PFSK-1 (cell line): ENCODE data around the gene JSRP1.

Source experiments
- FOXP2 ChIP-seq: optimal IDR thresholded peaks from 2 replicates; pipeline ENCODE3; 2011; ENCODE audit warnings: borderline replicate concordance, control low read depth, inconsistent platforms; ENCODE audit not compliant: insufficient read depth; ENCODE audit errors: extremely low read length, extremely low read depth
- POLR2AphosphoS5 ChIP-seq: IDR thresholded peaks from 2 replicates; pipeline ENCODE4 v1.6.1; 2012; ENCODE audit warnings: low read depth, mild to moderate bottlenecking, control low read depth, low read length, moderate library complexity
- SIN3A ChIP-seq: IDR thresholded peaks from 2 replicates; pipeline ENCODE4 v1.6.1; 2012; ENCODE audit warnings: mild to moderate bottlenecking, low read length, moderate library complexity, borderline replicate concordance; ENCODE audit not compliant: insufficient read depth
- TAF1 ChIP-seq: IDR thresholded peaks from 2 replicates; pipeline ENCODE4 v1.6.1; 2012; ENCODE audit warnings: low read length, control low read depth, borderline replicate concordance; ENCODE audit not compliant: insufficient read depth
- TF ChIP-seq, protein P1 (sequence below), 2 experiments: IDR thresholded peaks; 2 replicates each; pipeline versions ENCODE4 v1.6.1 to v1.8.0; 2011 to 2012; ENCODE audit warnings: low read depth in 2 of 2, low read length in 2 of 2, control low read depth in 1 of 2, inconsistent platforms in 1 of 2, mild to moderate bottlenecking in 1 of 2, moderate library complexity in 1 of 2; ENCODE audit not compliant: insufficient read depth in 1 of 2

JSRP1 gene

DNA sequence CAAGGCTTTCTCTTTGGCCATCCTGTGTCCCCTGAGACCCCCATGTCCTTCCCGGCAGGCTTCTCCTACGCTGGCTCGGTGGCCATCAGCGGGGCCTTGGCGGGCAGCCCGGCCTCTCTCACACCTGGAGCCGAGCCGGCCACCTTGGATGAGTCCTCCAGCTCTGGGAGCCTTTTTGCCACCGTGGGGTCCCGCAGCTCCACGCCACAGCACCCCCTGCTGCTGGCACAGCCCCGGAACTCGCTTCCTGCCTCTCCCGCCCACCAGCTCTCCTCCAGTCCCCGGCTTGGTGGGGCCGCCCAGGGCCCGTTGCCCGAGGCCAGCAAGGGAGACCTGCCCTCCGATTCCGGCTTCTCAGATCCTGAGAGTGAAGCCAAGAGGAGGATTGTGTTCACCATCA is 34.3 kb downstream of the JSRP1 start:
- TF ChIP-seq SIN3A: no peak
- TF ChIP-seq POLR2AphosphoS5: no peak

- TF ChIP-seq, protein P1, sequence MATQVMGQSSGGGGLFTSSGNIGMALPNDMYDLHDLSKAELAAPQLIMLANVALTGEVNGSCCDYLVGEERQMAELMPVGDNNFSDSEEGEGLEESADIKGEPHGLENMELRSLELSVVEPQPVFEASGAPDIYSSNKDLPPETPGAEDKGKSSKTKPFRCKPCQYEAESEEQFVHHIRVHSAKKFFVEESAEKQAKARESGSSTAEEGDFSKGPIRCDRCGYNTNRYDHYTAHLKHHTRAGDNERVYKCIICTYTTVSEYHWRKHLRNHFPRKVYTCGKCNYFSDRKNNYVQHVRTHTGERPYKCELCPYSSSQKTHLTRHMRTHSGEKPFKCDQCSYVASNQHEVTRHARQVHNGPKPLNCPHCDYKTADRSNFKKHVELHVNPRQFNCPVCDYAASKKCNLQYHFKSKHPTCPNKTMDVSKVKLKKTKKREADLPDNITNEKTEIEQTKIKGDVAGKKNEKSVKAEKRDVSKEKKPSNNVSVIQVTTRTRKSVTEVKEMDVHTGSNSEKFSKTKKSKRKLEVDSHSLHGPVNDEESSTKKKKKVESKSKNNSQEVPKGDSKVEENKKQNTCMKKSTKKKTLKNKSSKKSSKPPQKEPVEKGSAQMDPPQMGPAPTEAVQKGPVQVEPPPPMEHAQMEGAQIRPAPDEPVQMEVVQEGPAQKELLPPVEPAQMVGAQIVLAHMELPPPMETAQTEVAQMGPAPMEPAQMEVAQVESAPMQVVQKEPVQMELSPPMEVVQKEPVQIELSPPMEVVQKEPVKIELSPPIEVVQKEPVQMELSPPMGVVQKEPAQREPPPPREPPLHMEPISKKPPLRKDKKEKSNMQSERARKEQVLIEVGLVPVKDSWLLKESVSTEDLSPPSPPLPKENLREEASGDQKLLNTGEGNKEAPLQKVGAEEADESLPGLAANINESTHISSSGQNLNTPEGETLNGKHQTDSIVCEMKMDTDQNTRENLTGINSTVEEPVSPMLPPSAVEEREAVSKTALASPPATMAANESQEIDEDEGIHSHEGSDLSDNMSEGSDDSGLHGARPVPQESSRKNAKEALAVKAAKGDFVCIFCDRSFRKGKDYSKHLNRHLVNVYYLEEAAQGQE (IDR thresholded peaks at IDR 0.05; ENCODE audit: insufficient read depth in 1 of 2, low read depth in 2 of 2, low read length in 2 of 2): no peak
- TF ChIP-seq SIN3A (no peak), FOXP2 (no peak), TAF1 (no peak), POLR2AphosphoS5 (no peak)
Measured at GRCh38 chr19:2221250-2221831, 34.9 kb downstream of the JSRP1 start.

GRCh38 chr19:2219726-2220125 is 36.5 kb downstream of the JSRP1 start:
- no peak for TF ChIP-seq FOXP2
- no peak for TF ChIP-seq SIN3A
- TF ChIP-seq POLR2AphosphoS5: no peak
- TF ChIP-seq, protein P1 (IDR thresholded peaks at IDR 0.05; ENCODE audit: insufficient read depth in 1 of 2, low read depth in 2 of 2, low read length in 2 of 2): no peak
- TF ChIP-seq TAF1: no peak

DNA sequence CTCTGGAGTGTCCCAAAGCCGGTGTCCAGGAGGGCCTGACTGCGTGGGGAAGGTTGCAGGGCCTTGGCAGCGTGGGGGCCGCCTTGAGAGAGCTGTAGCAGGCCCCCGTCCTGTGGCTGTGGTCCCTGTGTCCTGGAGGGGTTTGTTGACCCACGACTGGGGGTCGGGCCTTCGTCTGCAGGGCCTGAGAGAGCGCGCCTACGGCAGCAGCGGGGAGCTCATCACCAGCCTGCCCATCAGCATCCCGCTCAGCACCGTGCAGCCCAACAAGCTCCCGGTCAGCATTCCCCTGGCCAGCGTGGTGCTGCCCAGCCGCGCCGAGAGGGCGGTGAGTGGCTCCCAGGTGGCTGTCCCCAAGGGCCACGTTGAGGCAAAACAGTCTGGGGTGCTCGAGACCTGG is 38.6 kb downstream of the JSRP1 start:
- no peak for TF ChIP-seq SIN3A
- no peak for TF ChIP-seq TAF1
- TF ChIP-seq, protein P1 (IDR thresholded peaks at IDR 0.05; ENCODE audit: insufficient read depth in 1 of 2, low read depth in 2 of 2, low read length in 2 of 2): no peak
- TF ChIP-seq POLR2AphosphoS5: no peak
- TF ChIP-seq FOXP2: no peak

DNA sequence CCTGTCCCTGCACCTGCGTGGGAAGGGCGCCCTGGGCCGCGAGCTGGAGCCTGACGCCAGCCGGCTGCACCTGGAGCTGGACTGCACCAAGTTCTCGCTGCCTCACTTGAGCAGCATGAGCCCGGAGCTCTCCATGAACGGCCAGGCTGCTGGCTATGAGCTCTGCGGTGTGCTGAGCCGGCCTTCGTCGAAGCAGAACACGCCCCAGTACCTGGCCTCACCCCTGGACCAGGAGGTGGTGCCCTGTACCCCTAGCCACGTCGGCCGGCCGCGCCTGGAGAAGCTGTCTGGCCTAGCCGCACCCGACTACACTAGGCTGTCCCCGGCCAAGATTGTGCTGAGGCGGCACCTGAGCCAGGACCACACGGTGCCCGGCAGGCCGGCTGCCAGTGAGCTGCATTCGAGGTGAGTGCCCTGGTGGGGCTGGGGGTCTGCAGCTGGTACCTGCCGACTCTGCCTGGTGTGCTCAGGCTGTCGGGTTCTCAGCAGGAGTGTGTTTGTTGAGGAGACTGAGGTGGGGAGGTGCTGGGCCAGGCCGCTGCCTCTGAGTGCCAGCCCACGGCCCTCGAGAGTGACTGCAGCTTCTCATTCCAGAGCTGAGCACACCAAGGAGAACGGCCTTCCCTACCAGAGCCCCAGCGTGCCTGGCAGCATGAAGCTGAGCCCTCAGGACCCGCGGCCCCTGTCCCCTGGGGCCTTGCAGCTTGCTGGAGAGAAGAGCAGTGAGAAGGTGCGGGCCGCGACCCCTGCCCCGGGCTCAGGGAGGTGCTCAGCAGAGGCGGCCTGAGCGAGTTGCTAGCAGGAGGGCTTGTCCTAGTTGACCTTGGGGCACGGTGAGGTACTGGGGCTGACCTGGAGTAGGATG is 39.6 kb downstream of the JSRP1 start:
- no peak for TF ChIP-seq SIN3A
- TF ChIP-seq FOXP2: no peak
- TF ChIP-seq, protein P1 (IDR thresholded peaks at IDR 0.05; ENCODE audit: insufficient read depth in 1 of 2, low read depth in 2 of 2, low read length in 2 of 2): no peak
- no peak for TF ChIP-seq TAF1
- TF ChIP-seq POLR2AphosphoS5: no peak
